ENCODE results near the gene KRT79. TPM values are rescaled to one million over a fixed set of nuclear protein-coding genes. Genes with fewer than 3 reads are reported as not detected.

KRT79 gene
- total and polyA plus RNA-seq, 2 of the 8 experiments (the other 6 are each of a cell fraction or from before 2014, with no cell fraction given), result not detected

GRCh38 chr12:52771505-52771904 lies 62.6 kb downstream of the KRT79 start (continued):
- TF ChIP-seq NANOG (IDR thresholded peaks at IDR 0.05; ENCODE audit: insufficient read depth, low read depth, low read length, poor library complexity, severe bottlenecking) (no peak), BRCA1 (IDR thresholded peaks at IDR 0.05; ENCODE audit: low read depth, low read length) (no peak), KDM5A (IDR thresholded peaks at IDR 0.05; ENCODE audit: low read length) (no peak), SP1 (IDR thresholded peaks at IDR 0.05; ENCODE audit: low read depth, low read length) (no peak), USF2 (IDR thresholded peaks at IDR 0.05; ENCODE audit: low read length) (no peak), CBX8 (IDR thresholded peaks at IDR 0.05; ENCODE audit: borderline replicate concordance, low read depth, low read length) (no peak)

Small RNAs within 50 kb of the gene (small RNA-seq; reads per million reads assigned to genes)
- gene AC107016.2 (ENCODE audit: insufficient read depth), result not detected

Other genes starting within 250 kb of the KRT79 start
- not detected in 2 replicates for gene KRT72, start 232.8 kb downstream of the KRT79 start, total RNA-seq (2021; fragmentation: NEBNext Ultra II Directional; extraction: Animal tissue kit (Norgen Biotek cat#: 25700))
- not detected in 2 replicates for gene KRT72, start 232.8 kb downstream of the KRT79 start, polyA plus RNA-seq (2011; rRNA removed)
- gene KRT73, start 215.8 kb downstream of the KRT79 start, total RNA-seq (2021; fragmentation: NEBNext Ultra II Directional; extraction: Animal tissue kit (Norgen Biotek cat#: 25700)), result not detected in 2 replicates
- not detected in 2 replicates for gene KRT73, start 215.8 kb downstream of the KRT79 start, polyA plus RNA-seq (2011; rRNA removed)
- gene KRT2, start 182.1 kb downstream of the KRT79 start, total RNA-seq (2021; fragmentation: NEBNext Ultra II Directional; extraction: Animal tissue kit (Norgen Biotek cat#: 25700)), result not detected in 2 replicates
- gene KRT2, start 182.1 kb downstream of the KRT79 start, polyA plus RNA-seq (2011; rRNA removed), result not detected in 2 replicates
- not detected in 2 replicates for gene KRT1, start 153.9 kb downstream of the KRT79 start, total RNA-seq (2021; fragmentation: NEBNext Ultra II Directional; extraction: Animal tissue kit (Norgen Biotek cat#: 25700))
- not detected in 2 replicates for gene KRT1, start 153.9 kb downstream of the KRT79 start, polyA plus RNA-seq (2011; rRNA removed)
- gene KRT77, start 130.8 kb downstream of the KRT79 start, total RNA-seq (2021; fragmentation: NEBNext Ultra II Directional; extraction: Animal tissue kit (Norgen Biotek cat#: 25700)), result 0.10 TPM in 1 of 2 replicates, not detected in the other
- 0.02 TPM in 2 replicates for gene KRT77, start 130.8 kb downstream of the KRT79 start, polyA plus RNA-seq (2011; rRNA removed)
- gene KRT76, start 57.0 kb downstream of the KRT79 start, total RNA-seq (2021; fragmentation: NEBNext Ultra II Directional; extraction: Animal tissue kit (Norgen Biotek cat#: 25700)), result not detected in 2 replicates
- gene KRT76, start 57.0 kb downstream of the KRT79 start, polyA plus RNA-seq (2011; rRNA removed), result not detected in 2 replicates
- not detected in 2 replicates for gene KRT3, start 38.2 kb downstream of the KRT79 start, total RNA-seq (2021; fragmentation: NEBNext Ultra II Directional; extraction: Animal tissue kit (Norgen Biotek cat#: 25700))
- gene KRT3, start 38.2 kb downstream of the KRT79 start, polyA plus RNA-seq (2011; rRNA removed), result not detected in 2 replicates
- not detected in 2 replicates for gene KRT4, start 20.2 kb downstream of the KRT79 start, total RNA-seq (2021; fragmentation: NEBNext Ultra II Directional; extraction: Animal tissue kit (Norgen Biotek cat#: 25700))
- 0.06 TPM in 1 of 2 replicates, not detected in the other for gene KRT4, start 20.2 kb downstream of the KRT79 start, polyA plus RNA-seq (2011; rRNA removed)
- not detected in 2 replicates for gene KRT78, start 14.7 kb upstream of the KRT79 start, total RNA-seq (2021; fragmentation: NEBNext Ultra II Directional; extraction: Animal tissue kit (Norgen Biotek cat#: 25700))
- not detected in 2 replicates for gene KRT78, start 14.7 kb upstream of the KRT79 start, polyA plus RNA-seq (2011; rRNA removed)
- gene KRT8, start 70.8 kb upstream of the KRT79 start, total RNA-seq (2021; fragmentation: NEBNext Ultra II Directional; extraction: Animal tissue kit (Norgen Biotek cat#: 25700)), result 283 and 290 TPM in 2 replicates
- 280 and 311 TPM in 2 replicates for gene KRT8, start 70.8 kb upstream of the KRT79 start, polyA plus RNA-seq (2011; rRNA removed)
- gene KRT18, start 114.8 kb upstream of the KRT79 start, total RNA-seq (2021; fragmentation: NEBNext Ultra II Directional; extraction: Animal tissue kit (Norgen Biotek cat#: 25700)), result 375 and 391 TPM in 2 replicates
- 236 and 263 TPM in 2 replicates for gene KRT18, start 114.8 kb upstream of the KRT79 start, polyA plus RNA-seq (2011; rRNA removed)
- 811 and 816 TPM in 2 replicates for gene EIF4B, start 172.1 kb upstream of the KRT79 start, total RNA-seq (2021; fragmentation: NEBNext Ultra II Directional; extraction: Animal tissue kit (Norgen Biotek cat#: 25700))
- 269 and 307 TPM in 2 replicates for gene EIF4B, start 172.1 kb upstream of the KRT79 start, polyA plus RNA-seq (2011; rRNA removed)
- 4.7 and 5.8 TPM in 2 replicates for gene TNS2, start 215.8 kb upstream of the KRT79 start, total RNA-seq (2021; fragmentation: NEBNext Ultra II Directional; extraction: Animal tissue kit (Norgen Biotek cat#: 25700))
- 2.8 and 5.0 TPM in 2 replicates for gene TNS2, start 215.8 kb upstream of the KRT79 start, polyA plus RNA-seq (2011; rRNA removed)
- gene SPRYD3, start 245.1 kb upstream of the KRT79 start, total RNA-seq (2021; fragmentation: NEBNext Ultra II Directional; extraction: Animal tissue kit (Norgen Biotek cat#: 25700)), result 6.6 and 6.8 TPM in 2 replicates
- gene SPRYD3, start 245.1 kb upstream of the KRT79 start, polyA plus RNA-seq (2011; rRNA removed), result 8.0 and 10.4 TPM in 2 replicates

Data from H1 (cell line).